Ecto neural progenitor cell (in vitro differentiated cells): ENCODE results near the gene NTN5.
"Not testable (repeated sequence)": the region's sequence is repeated elsewhere in the genome, so short reads cannot be mapped to it uniquely, and the experiment has no call there.

Source experiments
- DNase-seq: peaks from one replicate; pipeline ENCODE4 v3.0.0-alpha.2; 2018; ENCODE audit warnings: low spot score

The NTN5 gene

GRCh38 chr19:48644355-48644754, 28.5 kb downstream of the NTN5 start:
- no peak for DNase-seq

GRCh38 chr19:48642862-48643261, 30.0 kb downstream of the NTN5 start:
- no peak for DNase-seq

- no peak for DNase-seq
These were observed 31.0 kb downstream of the NTN5 start for GRCh38 chr19:48641850-48642249.

GRCh38 chr19:48639483-48640375, 33.1 kb downstream of the NTN5 start:
- no peak for DNase-seq

- peak; percentile 69 for DNase-seq
These were observed 33.9 kb downstream of the NTN5 start for GRCh38 chr19:48638831-48639381.

- DNase-seq = peak; percentile 92
These were observed 34.6 kb downstream of the NTN5 start for GRCh38 chr19:48637948-48638830.

GRCh38 chr19:48637449-48637947, 35.3 kb downstream of the NTN5 start:
- DNase-seq = peak; percentile 99

GRCh38 chr19:48636859-48637448, 35.9 kb downstream of the NTN5 start, which contains the start of gene DBP:
Gene DBP, minus strand, starts transcription at chr19:48637379. Its CDS starts 385 bp downstream, at chr19:48636994.
- DNase-seq = peak; percentile 83

GRCh38 chr19:48635966-48636858, 36.6 kb downstream of the NTN5 start:
- DNase-seq = peak; percentile 62

GRCh38 chr19:48635263-48635965, 37.4 kb downstream of the NTN5 start:
- peak; percentile 87 for DNase-seq

GRCh38 chr19:48634424-48635262, 38.2 kb downstream of the NTN5 start:
- peak; percentile 95 for DNase-seq

GRCh38 chr19:48634036-48634342, 38.8 kb downstream of the NTN5 start:
- no peak for DNase-seq

- no peak for DNase-seq
These were observed 39.4 kb downstream of the NTN5 start for GRCh38 chr19:48633148-48634035.

- DNase-seq = no peak
These were observed 40.1 kb downstream of the NTN5 start for GRCh38 chr19:48632692-48633147.

GRCh38 chr19:48632286-48632685, 40.5 kb downstream of the NTN5 start:
- DNase-seq = not testable (repeated sequence)

GRCh38 chr19:48631225-48631624, 41.6 kb downstream of the NTN5 start:
- DNase-seq = no peak

- DNase-seq = peak; percentile 72
These were observed 42.3 kb downstream of the NTN5 start for GRCh38 chr19:48630296-48631063.
